Medulla oblongata (tissue), 1 donor: ENCODE data around the gene CFAP74.
"Not testable (repeated sequence)": the region's sequence is repeated elsewhere in the genome, so short reads cannot be mapped to it uniquely, and the experiment has no call there.

ENCODE experiments used
- DNase-seq: peaks from one replicate; pipeline ENCODE4 v3.0.0-alpha.2; 2015; ENCODE audit errors: extremely low spot score

The CFAP74 gene

GRCh38 chr1:1954831-1955441 is 48.6 kb downstream of the CFAP74 start:
- DNase-seq = no peak

- DNase-seq = no peak
Observed at GRCh38 chr1:1954015-1954414, 49.6 kb downstream of the CFAP74 start.

GRCh38 chr1:1950940-1951339 is 52.6 kb downstream of the CFAP74 start:
- DNase-seq = no peak

- no peak for DNase-seq
Observed at GRCh38 chr1:1948783-1949182, 54.8 kb downstream of the CFAP74 start.

GRCh38 chr1:1947493-1947892 is 56.1 kb downstream of the CFAP74 start:
- DNase-seq = no peak

GRCh38 chr1:1946540-1946939 is 57.0 kb downstream of the CFAP74 start:
- DNase-seq = peak; percentile 38

GRCh38 chr1:1945782-1946393 is 57.7 kb downstream of the CFAP74 start:
- no peak for DNase-seq

- peak; percentile 43 for DNase-seq
Observed at GRCh38 chr1:1943834-1944570, 59.6 kb downstream of the CFAP74 start.

- DNase-seq = no peak
Observed at GRCh38 chr1:1942753-1943656, 60.6 kb downstream of the CFAP74 start.

- DNase-seq = no peak
Observed at GRCh38 chr1:1941868-1942752, 61.5 kb downstream of the CFAP74 start.

GRCh38 chr1:1941211-1941841 is 62.3 kb downstream of the CFAP74 start:
- DNase-seq = no peak

- DNase-seq = no peak
Observed at GRCh38 chr1:1940123-1940425, 63.5 kb downstream of the CFAP74 start.

- DNase-seq = no peak
Observed at GRCh38 chr1:1939296-1940122, 64.1 kb downstream of the CFAP74 start.

GRCh38 chr1:1938613-1939295 is 64.8 kb downstream of the CFAP74 start:
- no peak for DNase-seq

- DNase-seq = no peak
Observed at GRCh38 chr1:1938276-1938573, 65.4 kb downstream of the CFAP74 start.

- DNase-seq = no peak
Observed at GRCh38 chr1:1937549-1938275, 65.9 kb downstream of the CFAP74 start.

- no peak for DNase-seq
Observed at GRCh38 chr1:1937061-1937460, 66.5 kb downstream of the CFAP74 start.

- not testable (repeated sequence) for DNase-seq
Observed at GRCh38 chr1:1934848-1935247, 68.7 kb downstream of the CFAP74 start.
